PC-9 (cell line): Measurements from ENCODE around the gene COLEC11. TPM values are rescaled to one million over a fixed set of nuclear protein-coding genes. Genes with fewer than 3 reads are reported as not detected.

Source experiments
- BruUV-seq: library from RNA; stranded (reverse); fragments of 400-500 nt; replicated peaks from 2 replicates; lab custom pipeline; 2021; lab: Mats Ljungman, UMichigan
- CTCF ChIA-PET: fragments of 300-600 bp; sonication (Branson Sonifier 250); formaldehyde crosslinking; loops from one replicate; lab custom pipeline; 2022; ENCODE audit warnings: antibody characterized with exemption; lab: Charles Lee
- POLR2A ChIA-PET: fragments of 300-600 bp; sonication (Branson Sonifier 250); formaldehyde crosslinking; loops from one replicate; lab custom pipeline; 2022; ENCODE audit warnings: antibody characterized with exemption; ENCODE audit not compliant: unreplicated experiment; lab: Charles Lee
- DNase-seq, 2 experiments: peaks; one replicate each; pipeline versions ENCODE4 v3.0.0 to v3.0.0-alpha.2; 2015 to 2022; ENCODE audit warnings: mixed read lengths in 1 of 2
- H2AFZ ChIP-seq: fragments of 200-600 bp; sonication (generic); 2 replicates; pipeline ENCODE4 v1.8.1; 2017; ENCODE audit warnings: antibody characterized with exemption
- H3F3A ChIP-seq: fragments of 200-600 bp; sonication (generic); 2 replicates; pipeline ENCODE4 v1.8.1; 2017; ENCODE audit warnings: antibody characterized with exemption, mild to moderate bottlenecking, low read depth; ENCODE audit not compliant: insufficient read depth
- H3K27ac ChIP-seq: fragments of 200-600 bp; sonication (generic); 2 replicates; pipeline ENCODE4 v1.6.1; 2016; ENCODE audit warnings: mixed run types
- H3K27me3 ChIP-seq: fragments of 200-600 bp; sonication (generic); 2 replicates; pipeline ENCODE4 v1.6.1; 2016; ENCODE audit warnings: low read depth, mixed run types; ENCODE audit not compliant: insufficient read depth
- H3K36me3 ChIP-seq: fragments of 200-600 bp; sonication (generic); 2 replicates; pipeline ENCODE4 v1.6.1; 2016; ENCODE audit warnings: low read depth, mixed run types
- H3K4me1 ChIP-seq: fragments of 200-600 bp; sonication (generic); replicated peaks from 2 replicates; pipeline ENCODE4 v1.6.1; 2016; ENCODE audit warnings: mixed run types; ENCODE audit not compliant: insufficient read depth
- H3K4me2 ChIP-seq: fragments of 200-600 bp; sonication (generic); 2 replicates; pipeline ENCODE4 v1.6.1; 2017; ENCODE audit warnings: mixed run types
- H3K4me3 ChIP-seq: fragments of 200-600 bp; sonication (generic); 2 replicates; pipeline ENCODE4 v1.6.1; 2016; ENCODE audit warnings: mixed run types
- H3K79me2 ChIP-seq: fragments of 200-600 bp; sonication (generic); 2 replicates; pipeline ENCODE4 v1.6.1; 2017; ENCODE audit warnings: low read depth, mixed run types
- H3K9me2 ChIP-seq: fragments of 200-600 bp; sonication (generic); 2 replicates; pipeline ENCODE4 v1.8.1; 2017; ENCODE audit warnings: mild to moderate bottlenecking; ENCODE audit not compliant: insufficient read depth
- H3K9me3 ChIP-seq: fragments of 200-600 bp; sonication (generic); 2 replicates; pipeline ENCODE4 v1.8.1; 2016; ENCODE audit warnings: low read depth; ENCODE audit not compliant: insufficient read depth
- H4K20me1 ChIP-seq: fragments of 200-600 bp; sonication (generic); 2 replicates; pipeline ENCODE4 v1.8.1; 2017; ENCODE audit not compliant: insufficient read depth
- CTCF ChIP-seq: fragments of 200-600 bp; sonication (generic); conservative IDR thresholded peaks from 2 replicates; pipeline ENCODE4 v1.6.1; 2017; ENCODE audit warnings: mixed run types, antibody characterized with exemption, mild to moderate bottlenecking, moderate library complexity
- EZH2 ChIP-seq: fragments of 200-600 bp; sonication (generic); IDR thresholded peaks from 2 replicates; pipeline ENCODE4 v1.8.0; 2017; ENCODE audit warnings: antibody characterized with exemption, low read depth
- intact Hi-C: fragments of 100-400 bp; cut with micrococcal nuclease; formaldehyde crosslinking; loops from one replicate; pipeline ENCODE4 v1.10.0; 2022; ENCODE audit not compliant: unreplicated experiment
- total RNA-seq: library from RNA; stranded (reverse); gene quantifications from 2 replicates; pipeline ENCODE4 v1.2.3, GENCODE V29; 2021

The COLEC11 gene
- total RNA-seq, 1 experiment from 2014 or later = 2.4 TPM

- no peak for DNase-seq
- Histone ChIP-seq H3K4me1 (peaks cover 15% of the 10 kb centered on the region), H4K20me1 (peaks cover 30% of the 10 kb centered on the region), H3K4me2 (no peak overlapping the region), H2AFZ (no peak overlapping the region), H3K36me3 (peaks cover 68% of the 10 kb centered on the region), H3K27me3 (no peaks in the 10 kb centered on the region), H3K4me3 (no peak overlapping the region), H3F3A (peaks cover 20% of the 10 kb centered on the region), H3K9me3 (no peaks in the 10 kb centered on the region), H3K9me2 (no peaks in the 10 kb centered on the region), H3K27ac (no peak overlapping the region), H3K79me2 (peaks cover 53% of the 10 kb centered on the region)
- POLR2A ChIA-PET = no interaction called here
- CTCF ChIA-PET = no interaction called here
- intact Hi-C loops = no loop called here
- no TSS peak for BruUV-seq
- TF ChIP-seq EZH2 (no peak), CTCF (no peak)
These were observed 41.0 kb upstream of the COLEC11 start for GRCh38 chr2:3553946-3554345.

GRCh38 chr2:3557639-3558204, 37.2 kb upstream of the COLEC11 start:
- Histone ChIP-seq H3K79me2 (peaks cover 63% of the 10 kb centered on the region), H3K9me2 (no peaks in the 10 kb centered on the region), H3K9me3 (no peaks in the 10 kb centered on the region), H4K20me1 (peaks cover 28% of the 10 kb centered on the region), H3K4me3 (peak overlapping the region; percentile 81), H3F3A (peaks cover 24% of the 10 kb centered on the region), H3K27me3 (no peaks in the 10 kb centered on the region), H2AFZ (peak overlapping the region; percentile 81), H3K4me2 (peak overlapping the region; percentile 99), H3K27ac (peak overlapping the region; percentile 74), H3K4me1 (peaks cover 21% of the 10 kb centered on the region), H3K36me3 (peaks cover 48% of the 10 kb centered on the region)
- intact Hi-C loops = loop anchor here (1.0 kb wide), 3 partner anchors 18 to 38 kb away; partner anchors contain the start of genes ADI1 and RPS7
- CTCF ChIA-PET = no interaction called here
- TF ChIP-seq EZH2 (no peak), CTCF (no peak)
- no peak for DNase-seq
- TSS peak; percentile 85 for BruUV-seq
- POLR2A ChIA-PET = interaction anchor here (0.6 kb wide), 2 partner anchors 20 to 1828 kb away, joined by 5 to 7 read pairs; no protein-coding TSS in a partner anchor

GRCh38 chr2:3558205-3559014, 36.5 kb upstream of the COLEC11 start, which contains the start of gene RNASEH1:
Gene RNASEH1, minus strand, starts transcription at chr2:3558333. Its CDS starts 73 bp downstream, at chr2:3558260.
- Histone ChIP-seq H3K4me2 (peak within 1 kb of the TSS; percentile 99), H3K4me1 (peaks cover 21% of the 10 kb centered on the region), H3K27ac (peak within 1 kb of the TSS; percentile 89), H3K27me3 (no peaks in the 10 kb centered on the region), H3K4me3 (peak within 1 kb of the TSS; percentile 81), H3K36me3 (peaks cover 44% of the 10 kb centered on the region), H2AFZ (peak within 1 kb of the TSS; percentile 96), H3K79me2 (peaks cover 58% of the 10 kb centered on the region), H3F3A (peaks cover 24% of the 10 kb centered on the region), H3K9me2 (no peaks in the 10 kb centered on the region), H3K9me3 (no peaks in the 10 kb centered on the region), H4K20me1 (peaks cover 22% of the 10 kb centered on the region)
- peak; percentile 97 to 98 for DNase-seq
- ChIA-PET POLR2A (interaction anchor here (0.6 kb wide), 2 partner anchors 38 to 1829 kb away, joined by 5 to 9 read pairs; no protein-coding TSS in a partner anchor), CTCF (interaction anchor here (0.6 kb wide), 1 partner anchor 181 kb away, joined by 6 read pairs; the partner anchor contains the start of gene EIPR1)
- BruUV-seq = TSS peak; percentile 74
- intact Hi-C loops = loop anchor here (1.0 kb wide), 3 partner anchors 17 to 39 kb away; partner anchors contain the start of genes ADI1 and RPS7
- TF ChIP-seq EZH2 = no peak
- TF ChIP-seq CTCF = no peak
